GM23248 (cell line): ENCODE data around the gene MACROD2. TPM values are rescaled to one million over a fixed set of nuclear protein-coding genes. Genes with fewer than 3 reads are reported as not detected.
A peak's percentile ranks its signal among the peaks of the same experiment; 100 is the strongest.

Experiments used
- DNase-seq: peaks from one replicate; pipeline ENCODE4 v3.0.0-alpha.2; 2015
- H2AFZ ChIP-seq: fragments of 200-600 bp; sonication (generic); 2 replicates; pipeline ENCODE4 v1.6.1; 2016; ENCODE audit warnings: antibody characterized with exemption
- H3F3A ChIP-seq: fragments of 200-600 bp; sonication (generic); 2 replicates; pipeline ENCODE4 v1.6.1; 2016; ENCODE audit warnings: mild to moderate bottlenecking, antibody characterized with exemption, mixed run types; ENCODE audit not compliant: insufficient read depth
- H3K27ac ChIP-seq: fragments of 200-600 bp; sonication (generic); 2 replicates; pipeline ENCODE4 v1.5.1; 2016; ENCODE audit warnings: mild to moderate bottlenecking
- H3K27me3 ChIP-seq: fragments of 200-600 bp; sonication (generic); replicated peaks from 2 replicates; pipeline ENCODE4 v1.6.1; 2016; ENCODE audit warnings: mild to moderate bottlenecking; ENCODE audit not compliant: insufficient read depth
- H3K36me3 ChIP-seq: fragments of 200-600 bp; sonication (generic); 2 replicates; pipeline ENCODE4 v1.6.1; 2016; ENCODE audit warnings: low read depth, mild to moderate bottlenecking
- H3K4me1 ChIP-seq: fragments of 200-600 bp; sonication (generic); 2 replicates; pipeline ENCODE4 v1.6.1; 2016; ENCODE audit warnings: mild to moderate bottlenecking; ENCODE audit not compliant: insufficient read depth
- H3K4me2 ChIP-seq: fragments of 200-600 bp; sonication (generic); one replicate; pipeline ENCODE4 v1.6.1; 2016; ENCODE audit warnings: mild to moderate bottlenecking; ENCODE audit not compliant: unreplicated experiment
- H3K4me3 ChIP-seq: fragments of 200-600 bp; sonication (generic); 2 replicates; pipeline ENCODE4 v1.5.1; 2016; ENCODE audit warnings: mild to moderate bottlenecking
- H3K79me2 ChIP-seq: fragments of 200-600 bp; sonication (generic); 2 replicates; pipeline ENCODE4 v1.6.1; 2016; ENCODE audit warnings: mild to moderate bottlenecking; ENCODE audit not compliant: insufficient read depth
- H3K9ac ChIP-seq: fragments of 200-600 bp; sonication (generic); 2 replicates; pipeline ENCODE4 v1.6.1; 2016; ENCODE audit warnings: mild to moderate bottlenecking
- H3K9me2 ChIP-seq: fragments of 200-600 bp; sonication (generic); 2 replicates; pipeline ENCODE4 v1.6.1; 2016; ENCODE audit warnings: mixed run types, mild to moderate bottlenecking, moderate library complexity; ENCODE audit not compliant: insufficient read depth
- H3K9me3 ChIP-seq: fragments of 200-600 bp; sonication (generic); one replicate; pipeline ENCODE4 v1.6.1; 2017; ENCODE audit warnings: low read depth
- H4K20me1 ChIP-seq: fragments of 200-600 bp; sonication (generic); 2 replicates; pipeline ENCODE4 v1.6.0; 2016; ENCODE audit not compliant: insufficient read depth
- EZH2 ChIP-seq: fragments of 200-600 bp; sonication (generic); IDR thresholded peaks from 2 replicates; pipeline ENCODE4 v1.6.1; 2018; ENCODE audit warnings: antibody characterized with exemption, mild to moderate bottlenecking; ENCODE audit not compliant: insufficient read depth, poor library complexity, severe bottlenecking
- EZH2phosphoT487 ChIP-seq: fragments of 200-600 bp; sonication (generic); IDR thresholded peaks from 2 replicates; pipeline ENCODE4 v1.6.1; 2018; ENCODE audit warnings: antibody characterized with exemption, moderate library complexity, mild to moderate bottlenecking, low read depth; ENCODE audit not compliant: insufficient read depth
- WGBS, 2 experiments: methylation state at CpG; one replicate each; pipeline ENCODE4 v1.1.6; 2015 to 2017; ENCODE audit warnings: low lambda C conversion rate in 2 of 2, low coverage in 1 of 2; ENCODE audit errors: missing lambda C conversion rate in 2 of 2; 5-methylcytosine and 5-hydroxymethylcytosine counted together
- in situ Hi-C: fragments of 300-500 bp; cut with MboI; formaldehyde crosslinking; loops from 2 replicates; pipeline ENCODE4 v1.15.0; 2020
- polyA plus RNA-seq: library from polyadenylated mRNA; unstranded; fragments of >200 nt; fragmentation: Nextera tagmentation; extraction: Ambion mirVana; gene quantifications from 2 replicates; pipeline ENCODE4 v1.2.1, GENCODE V29; 2016
- total RNA-seq: library from RNA; depleted of rRNA; stranded (reverse); fragments of >200 nt; shearing (Covaris generic); gene quantifications from 2 replicates; pipeline ENCODE4 v1.2.3, GENCODE V29; 2014

Gene MACROD2
- total and polyA plus RNA-seq, 2 experiments from 2014 or later: 1.1 to 3.1 TPM

GRCh38 chr20:14375416-14375985 is 380.2 kb downstream of the MACROD2 start:
- no peaks in the 10 kb centered on the region for H3K4me1 ChIP-seq
- H3K27ac ChIP-seq: no peak overlapping the region
- no peak overlapping the region for H3K4me2 ChIP-seq
- no peaks in the 10 kb centered on the region for H3K79me2 ChIP-seq
- no peak overlapping the region for H3K4me3 ChIP-seq
- H3K9me2 ChIP-seq: peaks cover 5% of the 10 kb centered on the region; the same call in 1 of the 2 replicates
- no peaks in the 10 kb centered on the region for H3K36me3 ChIP-seq
- no peaks in the 10 kb centered on the region for H3K9me3 ChIP-seq
- in situ Hi-C loops: no loop called here
- 62 to 67% methylated on average over 4 of the region's 4 CpGs for WGBS, 2 experiments
- H2AFZ ChIP-seq: no peak overlapping the region
- TF ChIP-seq EZH2phosphoT487 (no peak), EZH2 (no peak)
- no peak overlapping the region for H3K9ac ChIP-seq
- no peaks in the 10 kb centered on the region for H3K27me3 ChIP-seq
- no peak for DNase-seq
- no peaks in the 10 kb centered on the region for H4K20me1 ChIP-seq
- H3F3A ChIP-seq: no peaks in the 10 kb centered on the region

- Histone ChIP-seq H3K27ac (no peak overlapping the region), H3K4me1 (no peaks in the 10 kb centered on the region), H4K20me1 (no peaks in the 10 kb centered on the region), H3K27me3 (no peaks in the 10 kb centered on the region), H3K36me3 (no peaks in the 10 kb centered on the region), H3F3A (no peaks in the 10 kb centered on the region), H3K4me2 (no peak overlapping the region), H3K9me2 (peaks cover 5% of the 10 kb centered on the region; the same call in 1 of the 2 replicates), H3K4me3 (no peak overlapping the region), H3K9me3 (no peaks in the 10 kb centered on the region), H2AFZ (no peak overlapping the region), H3K79me2 (no peaks in the 10 kb centered on the region), H3K9ac (no peak overlapping the region)
- no peak for DNase-seq
- in situ Hi-C loops: no loop called here
- TF ChIP-seq EZH2phosphoT487 (no peak), EZH2 (no peak)
Measured at GRCh38 chr20:14378326-14378725, 383.0 kb downstream of the MACROD2 start.

GRCh38 chr20:14383335-14383734 is 388.0 kb downstream of the MACROD2 start:
- Histone ChIP-seq H3F3A (no peaks in the 10 kb centered on the region), H3K27me3 (no peaks in the 10 kb centered on the region), H3K4me3 (no peak overlapping the region), H3K9me3 (no peaks in the 10 kb centered on the region), H3K36me3 (no peaks in the 10 kb centered on the region), H3K9me2 (peaks cover 5% of the 10 kb centered on the region; the same call in 1 of the 2 replicates), H3K9ac (no peak overlapping the region), H3K4me2 (no peak overlapping the region), H3K4me1 (peaks cover 8% of the 10 kb centered on the region; the same call in 1 of the 2 replicates), H4K20me1 (no peaks in the 10 kb centered on the region), H2AFZ (no peak overlapping the region), H3K79me2 (no peaks in the 10 kb centered on the region), H3K27ac (no peak overlapping the region)
- WGBS, 2 experiments: 54 to 59% methylated on average over 5 of the region's 5 CpGs
- no peak for DNase-seq
- TF ChIP-seq EZH2 (no peak), EZH2phosphoT487 (no peak)
- in situ Hi-C loops: no loop called here

- Histone ChIP-seq H3K4me2 (no peak overlapping the region), H3K36me3 (no peaks in the 10 kb centered on the region), H3K9me3 (no peaks in the 10 kb centered on the region), H3K27ac (no peak overlapping the region), H3K4me3 (no peak overlapping the region), H3F3A (no peaks in the 10 kb centered on the region), H4K20me1 (no peaks in the 10 kb centered on the region), H3K79me2 (no peaks in the 10 kb centered on the region), H3K27me3 (no peaks in the 10 kb centered on the region), H2AFZ (0 out of 2 replicates have a peak overlapping the region, but pooled peaks have one; percentile 3), H3K9me2 (peaks cover 5% of the 10 kb centered on the region; the same call in 1 of the 2 replicates), H3K4me1 (peaks cover 8% of the 10 kb centered on the region; the same call in 1 of the 2 replicates), H3K9ac (no peak overlapping the region)
- DNase-seq: peak; percentile 16
- in situ Hi-C loops: no loop called here
- 3 to 4% methylated on average over 1 of the region's 1 CpG for WGBS, 2 experiments
- no peak for TF ChIP-seq EZH2phosphoT487
- no peak for TF ChIP-seq EZH2
Measured at GRCh38 chr20:14384416-14385175, 389.3 kb downstream of the MACROD2 start.
